K562 (cell line): ENCODE results near the gene GPR35. TPM values are rescaled to one million over a fixed set of nuclear protein-coding genes. Genes with fewer than 3 reads are reported as not detected.

Experiments used
- CCAR2 ChIP-seq: fragments of 200-400 bp; formaldehyde crosslinking; IDR thresholded peaks from 2 replicates; pipeline ENCODE4 v1.6.1; 2017; ENCODE audit warnings: mild to moderate bottlenecking, low read depth, low read length
- CREM ChIP-seq: IDR thresholded peaks from 2 replicates; pipeline ENCODE4 v1.6.1; 2014; ENCODE audit warnings: antibody characterized with exemption, low read depth
- ELF1 ChIP-seq: fragments of 200-800 bp; sonication (Bioruptor generic); IDR thresholded peaks from 2 replicates; pipeline ENCODE4 v1.6.1; 2016; ENCODE audit warnings: missing genetic modification characterization, missing compliant biosample characterization
- KHSRP ChIP-seq: fragments of 450-650 bp; IDR thresholded peaks from 2 replicates; pipeline ENCODE4 v1.6.1; 2017
- PHTF2 ChIP-seq: fragments of 250-450 bp; sonication (Bioruptor Pico); IDR thresholded peaks from 2 replicates; pipeline ENCODE4 v1.5.0; 2021; ENCODE audit warnings: mild to moderate bottlenecking
- SIRT6 ChIP-seq: IDR thresholded peaks from one replicate; pipeline ENCODE4 v1.6.1; 2012; ENCODE audit warnings: low read depth, mild to moderate bottlenecking, control low read depth, inconsistent platforms, low read length, moderate library complexity
- SMARCA4 ChIP-seq: fragments of 450-650 bp; IDR thresholded peaks from 2 replicates; pipeline ENCODE4 v1.6.1; 2016
- TAF1 ChIP-seq: IDR thresholded peaks from 2 replicates; pipeline ENCODE4 v1.6.1; 2011; ENCODE audit warnings: mild to moderate bottlenecking, low read length, moderate library complexity; ENCODE audit not compliant: insufficient read depth, control insufficient read depth, severe bottlenecking; ENCODE audit errors: extremely low read depth
- TEAD4 ChIP-seq, 2 experiments: sonication (generic) in 1 of 2; formaldehyde crosslinking in 1 of 2; IDR thresholded peaks; 2 replicates each; pipeline versions ENCODE4 v1.6.1 to v1.8.0; 2012 to 2022; ENCODE audit warnings: borderline replicate concordance in 1 of 2, inconsistent platforms in 1 of 2, low read length in 1 of 2, mild to moderate bottlenecking in 1 of 2, missing genetic modification reagents in 1 of 2
- ZNF311 ChIP-seq: fragments of 250-450 bp; sonication (Bioruptor Pico); IDR thresholded peaks from 2 replicates; pipeline ENCODE4 v1.4.0; 2020; ENCODE audit warnings: mild to moderate bottlenecking, moderate library complexity
- ZNF384 ChIP-seq: IDR thresholded peaks from 2 replicates; pipeline ENCODE4 v1.6.1; 2012; ENCODE audit warnings: low read depth, low read length, improper control_type of control experiment
- ZNF668 ChIP-seq: fragments of 250-450 bp; sonication (Bioruptor Pico); IDR thresholded peaks from 2 replicates; pipeline ENCODE4 v1.8.0; 2022; ENCODE audit warnings: mild to moderate bottlenecking, inconsistent platforms
- polyA plus RNA-seq, 8 experiments: library from polyadenylated mRNA; depleted of rRNA in 4 of 8; stranded (reverse) in 5 of 8; unstranded in 3 of 8; fragments of >200 nt; fragmentation: Nextera tagmentation in 2 of 8; fragmentation: Illumina TruSeq in 1 of 8; extraction: Ambion mirVana in 2 of 8; extraction: Trizol in 1 of 8; gene quantifications; 2 replicates each; pipeline versions ENCODE4 v1.2.1 to v1.2.3, GENCODE V29; 2011 to 2014; ENCODE audit warnings: inconsistent platforms in 1 of 8, missing spikeins in 1 of 8
- total RNA-seq, 7 experiments: library from RNA; depleted of rRNA in 6 of 7; stranded (reverse); fragments of >200 nt in 6 of 7; fragmentation: Illumina TruSeq in 2 of 7; extraction: Trizol in 2 of 7; gene quantifications; 2 replicates each; pipeline versions ENCODE4 v1.2.1 to v1.2.3, GENCODE V29; 2011 to 2021; ENCODE audit warnings: low replicate concordance in 1 of 7
- TF ChIP-seq, protein P1 (sequence below): fragments of 250-450 bp; sonication (Bioruptor Pico); IDR thresholded peaks from 2 replicates; pipeline ENCODE4 v1.8.0; 2021; ENCODE audit warnings: mild to moderate bottlenecking, moderate library complexity
- TF ChIP-seq, protein P2 (sequence below): fragments of 450-650 bp; IDR thresholded peaks from 2 replicates; pipeline ENCODE4 v1.6.1; 2016; ENCODE audit warnings: low read depth
- TF ChIP-seq, protein P3 (sequence below): fragments of 450-650 bp; IDR thresholded peaks from 2 replicates; pipeline ENCODE4 v1.6.1; 2018; ENCODE audit warnings: mild to moderate bottlenecking, low read depth; ENCODE audit not compliant: partially characterized antibody
- TF ChIP-seq, protein P4 (sequence below): fragments of 450-650 bp; IDR thresholded peaks from 2 replicates; pipeline ENCODE4 v1.6.1; 2017; ENCODE audit warnings: antibody characterized with exemption

Gene GPR35
- total and polyA plus RNA-seq, 9 of the 15 experiments (the other 6 are each of a cell fraction or from before 2014, with no cell fraction given), result 0.04 to 0.50 (median 0.29) TPM; not detected in 3

DNA sequence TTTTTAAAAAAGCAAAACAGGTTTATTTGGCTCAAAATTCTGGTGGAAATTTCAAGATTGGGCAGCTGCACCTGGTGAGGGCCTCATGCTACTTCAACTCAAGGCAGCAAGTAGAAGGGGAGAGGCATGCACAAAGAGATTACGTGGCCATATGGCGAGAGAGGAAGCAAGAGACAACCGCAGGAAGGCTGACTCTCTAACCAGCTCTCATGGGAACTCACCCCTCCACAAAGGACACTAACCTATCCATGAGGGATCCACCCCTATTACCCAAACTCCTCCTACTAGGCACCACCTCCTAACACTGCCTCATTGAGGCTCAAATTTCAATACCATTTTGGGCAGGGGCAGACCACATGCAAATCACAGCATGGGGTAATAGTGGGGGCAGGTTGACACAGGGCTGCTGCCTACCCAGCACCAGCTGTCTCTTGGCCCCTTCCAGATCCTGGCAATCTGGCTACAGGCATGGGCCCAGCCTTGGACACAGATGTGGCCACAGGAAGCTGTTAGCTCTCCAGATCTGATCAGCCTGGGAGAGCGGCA, 40.7 kb upstream of the GPR35 start (continued):
- TF ChIP-seq TAF1, result peak; percentile 37
- TF ChIP-seq, protein P1, sequence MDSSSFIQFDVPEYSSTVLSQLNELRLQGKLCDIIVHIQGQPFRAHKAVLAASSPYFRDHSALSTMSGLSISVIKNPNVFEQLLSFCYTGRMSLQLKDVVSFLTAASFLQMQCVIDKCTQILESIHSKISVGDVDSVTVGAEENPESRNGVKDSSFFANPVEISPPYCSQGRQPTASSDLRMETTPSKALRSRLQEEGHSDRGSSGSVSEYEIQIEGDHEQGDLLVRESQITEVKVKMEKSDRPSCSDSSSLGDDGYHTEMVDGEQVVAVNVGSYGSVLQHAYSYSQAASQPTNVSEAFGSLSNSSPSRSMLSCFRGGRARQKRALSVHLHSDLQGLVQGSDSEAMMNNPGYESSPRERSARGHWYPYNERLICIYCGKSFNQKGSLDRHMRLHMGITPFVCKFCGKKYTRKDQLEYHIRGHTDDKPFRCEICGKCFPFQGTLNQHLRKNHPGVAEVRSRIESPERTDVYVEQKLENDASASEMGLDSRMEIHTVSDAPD, result no peak
- TF ChIP-seq CCAR2, result no peak
- TF ChIP-seq ZNF311 (CRISPR knock-in tag), result no peak
- no peak for TF ChIP-seq ELF1
- TF ChIP-seq SMARCA4, result no peak
- peak; percentile 58 for TF ChIP-seq CREM
- TF ChIP-seq, protein P2, sequence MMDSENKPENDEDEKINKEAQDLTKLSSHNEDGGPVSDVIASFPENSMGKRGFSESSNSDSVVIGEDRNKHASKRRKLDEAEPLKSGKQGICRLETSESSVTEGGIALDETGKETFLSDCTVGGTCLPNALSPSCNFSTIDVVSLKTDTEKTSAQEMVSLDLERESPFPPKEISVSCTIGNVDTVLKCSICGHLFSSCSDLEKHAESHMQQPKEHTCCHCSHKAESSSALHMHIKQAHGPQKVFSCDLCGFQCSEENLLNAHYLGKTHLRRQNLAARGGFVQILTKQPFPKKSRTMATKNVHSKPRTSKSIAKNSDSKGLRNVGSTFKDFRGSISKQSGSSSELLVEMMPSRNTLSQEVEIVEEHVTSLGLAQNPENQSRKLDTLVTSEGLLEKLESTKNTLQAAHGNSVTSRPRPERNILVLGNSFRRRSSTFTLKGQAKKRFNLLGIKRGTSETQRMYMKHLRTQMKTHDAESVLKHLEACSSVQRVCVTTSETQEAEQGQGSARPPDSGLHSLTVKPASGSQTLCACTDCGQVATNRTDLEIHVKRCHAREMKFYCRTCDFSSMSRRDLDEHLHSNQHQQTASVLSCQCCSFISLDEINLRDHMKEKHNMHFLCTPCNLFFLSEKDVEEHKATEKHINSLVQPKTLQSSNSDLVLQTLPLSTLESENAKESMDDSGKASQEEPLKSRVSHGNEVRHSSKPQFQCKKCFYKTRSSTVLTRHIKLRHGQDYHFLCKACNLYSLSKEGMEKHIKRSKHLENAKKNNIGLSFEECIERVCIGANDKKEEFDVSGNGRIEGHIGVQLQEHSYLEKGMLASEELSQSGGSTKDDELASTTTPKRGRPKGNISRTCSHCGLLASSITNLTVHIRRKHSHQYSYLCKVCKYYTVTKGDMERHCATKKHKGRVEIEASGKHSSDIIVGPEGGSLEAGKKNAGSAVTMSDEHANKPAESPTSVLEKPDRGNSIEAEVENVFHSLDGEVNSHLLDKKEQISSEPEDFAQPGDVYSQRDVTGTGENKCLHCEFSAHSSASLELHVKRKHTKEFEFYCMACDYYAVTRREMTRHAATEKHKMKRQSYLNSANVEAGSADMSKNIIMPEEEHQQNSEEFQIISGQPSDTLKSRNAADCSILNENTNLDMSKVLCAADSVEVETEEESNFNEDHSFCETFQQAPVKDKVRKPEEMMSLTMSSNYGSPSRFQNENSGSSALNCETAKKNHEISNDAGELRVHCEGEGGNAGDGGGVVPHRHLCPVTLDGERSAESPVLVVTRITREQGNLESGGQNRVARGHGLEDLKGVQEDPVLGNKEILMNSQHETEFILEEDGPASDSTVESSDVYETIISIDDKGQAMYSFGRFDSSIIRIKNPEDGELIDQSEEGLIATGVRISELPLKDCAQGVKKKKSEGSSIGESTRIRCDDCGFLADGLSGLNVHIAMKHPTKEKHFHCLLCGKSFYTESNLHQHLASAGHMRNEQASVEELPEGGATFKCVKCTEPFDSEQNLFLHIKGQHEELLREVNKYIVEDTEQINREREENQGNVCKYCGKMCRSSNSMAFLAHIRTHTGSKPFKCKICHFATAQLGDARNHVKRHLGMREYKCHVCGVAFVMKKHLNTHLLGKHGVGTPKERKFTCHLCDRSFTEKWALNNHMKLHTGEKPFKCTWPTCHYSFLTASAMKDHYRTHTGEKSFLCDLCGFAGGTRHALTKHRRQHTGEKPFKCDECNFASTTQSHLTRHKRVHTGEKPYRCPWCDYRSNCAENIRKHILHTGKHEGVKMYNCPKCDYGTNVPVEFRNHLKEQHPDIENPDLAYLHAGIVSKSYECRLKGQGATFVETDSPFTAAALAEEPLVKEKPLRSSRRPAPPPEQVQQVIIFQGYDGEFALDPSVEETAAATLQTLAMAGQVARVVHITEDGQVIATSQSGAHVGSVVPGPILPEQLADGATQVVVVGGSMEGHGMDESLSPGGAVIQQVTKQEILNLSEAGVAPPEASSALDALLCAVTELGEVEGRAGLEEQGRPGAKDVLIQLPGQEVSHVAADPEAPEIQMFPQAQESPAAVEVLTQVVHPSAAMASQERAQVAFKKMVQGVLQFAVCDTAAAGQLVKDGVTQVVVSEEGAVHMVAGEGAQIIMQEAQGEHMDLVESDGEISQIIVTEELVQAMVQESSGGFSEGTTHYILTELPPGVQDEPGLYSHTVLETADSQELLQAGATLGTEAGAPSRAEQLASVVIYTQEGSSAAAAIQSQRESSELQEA, result no peak
- peak; percentile 53; the same call in 1 of the 2 replicates for TF ChIP-seq TEAD4 (IDR thresholded peaks at IDR 0.05; ENCODE audit: low read length)
- no peak for TF ChIP-seq TEAD4 (CRISPR knock-in tag; IDR thresholded peaks at IDR 0.05; ENCODE audit: borderline replicate concordance)
- TF ChIP-seq, protein P3, sequence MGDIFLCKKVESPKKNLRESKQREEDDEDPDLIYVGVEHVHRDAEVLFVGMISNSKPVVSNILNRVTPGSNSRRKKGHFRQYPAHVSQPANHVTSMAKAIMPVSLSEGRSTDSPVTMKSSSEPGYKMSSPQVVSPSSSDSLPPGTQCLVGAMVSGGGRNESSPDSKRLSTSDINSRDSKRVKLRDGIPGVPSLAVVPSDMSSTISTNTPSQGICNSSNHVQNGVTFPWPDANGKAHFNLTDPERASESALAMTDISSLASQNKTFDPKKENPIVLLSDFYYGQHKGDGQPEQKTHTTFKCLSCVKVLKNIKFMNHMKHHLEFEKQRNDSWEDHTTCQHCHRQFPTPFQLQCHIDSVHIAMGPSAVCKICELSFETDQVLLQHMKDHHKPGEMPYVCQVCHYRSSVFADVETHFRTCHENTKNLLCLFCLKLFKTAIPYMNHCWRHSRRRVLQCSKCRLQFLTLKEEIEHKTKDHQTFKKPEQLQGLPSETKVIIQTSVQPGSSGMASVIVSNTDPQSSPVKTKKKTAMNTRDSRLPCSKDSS, result no peak
- no peak for TF ChIP-seq ZNF384
- TF ChIP-seq, protein P4, sequence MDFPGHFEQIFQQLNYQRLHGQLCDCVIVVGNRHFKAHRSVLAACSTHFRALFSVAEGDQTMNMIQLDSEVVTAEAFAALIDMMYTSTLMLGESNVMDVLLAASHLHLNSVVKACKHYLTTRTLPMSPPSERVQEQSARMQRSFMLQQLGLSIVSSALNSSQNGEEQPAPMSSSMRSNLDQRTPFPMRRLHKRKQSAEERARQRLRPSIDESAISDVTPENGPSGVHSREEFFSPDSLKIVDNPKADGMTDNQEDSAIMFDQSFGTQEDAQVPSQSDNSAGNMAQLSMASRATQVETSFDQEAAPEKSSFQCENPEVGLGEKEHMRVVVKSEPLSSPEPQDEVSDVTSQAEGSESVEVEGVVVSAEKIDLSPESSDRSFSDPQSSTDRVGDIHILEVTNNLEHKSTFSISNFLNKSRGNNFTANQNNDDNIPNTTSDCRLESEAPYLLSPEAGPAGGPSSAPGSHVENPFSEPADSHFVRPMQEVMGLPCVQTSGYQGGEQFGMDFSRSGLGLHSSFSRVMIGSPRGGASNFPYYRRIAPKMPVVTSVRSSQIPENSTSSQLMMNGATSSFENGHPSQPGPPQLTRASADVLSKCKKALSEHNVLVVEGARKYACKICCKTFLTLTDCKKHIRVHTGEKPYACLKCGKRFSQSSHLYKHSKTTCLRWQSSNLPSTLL, result no peak
- TF ChIP-seq ZNF668 (CRISPR knock-in tag), result no peak
- TF ChIP-seq PHTF2 (CRISPR knock-in tag), result no peak
- no peak for TF ChIP-seq KHSRP
- no peak for TF ChIP-seq SIRT6
